Mesenchymal stem cell (in vitro differentiated cells and primary cell): ENCODE results near the gene RPS28.
A peak's percentile ranks its signal among the peaks of the same experiment; 100 is the strongest.

Experiments
- DNase-seq: peaks from one replicate; pipeline ENCODE4 v3.0.0-alpha.2; 2013
- H2AFZ ChIP-seq: one replicate; pipeline ENCODE4 v1.6.1; 2013; ENCODE audit warnings: low read depth, mild to moderate bottlenecking, control low read depth, inconsistent platforms, low read length, moderate library complexity
- H2AK5ac ChIP-seq: 2 replicates; pipeline ENCODE4 v1.6.1; 2013; ENCODE audit warnings: low read length, moderate library complexity, mild to moderate bottlenecking, inconsistent platforms; ENCODE audit not compliant: severe bottlenecking
- H2BK120ac ChIP-seq: one replicate; pipeline ENCODE4 v1.6.1; 2013; ENCODE audit warnings: low read depth, mild to moderate bottlenecking, inconsistent platforms, low read length, moderate library complexity
- H2BK12ac ChIP-seq, 2 experiments: one replicate each; pipeline ENCODE4 v1.6.1; 2013; ENCODE audit warnings: inconsistent platforms in 2 of 2, low read length in 2 of 2, mild to moderate bottlenecking in 2 of 2, moderate library complexity in 2 of 2, control low read depth in 1 of 2
- H2BK15ac ChIP-seq: one replicate; pipeline ENCODE4 v1.6.1; 2013; ENCODE audit warnings: mild to moderate bottlenecking, low read depth, inconsistent platforms; ENCODE audit not compliant: poor library complexity, severe bottlenecking
- H2BK5ac ChIP-seq: 2 replicates; pipeline ENCODE4 v1.6.1; 2013; ENCODE audit warnings: low read depth, mild to moderate bottlenecking, low read length, control low read depth, inconsistent platforms; ENCODE audit not compliant: poor library complexity, severe bottlenecking
- H3K14ac ChIP-seq, 2 experiments: one replicate each; pipeline ENCODE4 v1.6.1; 2013; ENCODE audit warnings: inconsistent platforms in 2 of 2, low read length in 2 of 2, control low read depth in 1 of 2, mild to moderate bottlenecking in 1 of 2, moderate library complexity in 1 of 2
- H3K18ac ChIP-seq, 2 experiments: one replicate each; pipeline ENCODE4 v1.6.1; 2013; ENCODE audit warnings: inconsistent platforms in 2 of 2, low read length in 2 of 2, control low read depth in 1 of 2, low read depth in 1 of 2, mild to moderate bottlenecking in 1 of 2
- H3K23ac ChIP-seq, 2 experiments: one replicate each; pipeline ENCODE4 v1.6.1; 2013; ENCODE audit warnings: inconsistent platforms in 2 of 2, low read length in 2 of 2, mild to moderate bottlenecking in 2 of 2, moderate library complexity in 2 of 2, control low read depth in 1 of 2
- H3K27ac ChIP-seq: 2 replicates; pipeline ENCODE4 v1.5.1; 2013; ENCODE audit warnings: mild to moderate bottlenecking, moderate library complexity, low read length, control low read depth, inconsistent platforms; ENCODE audit not compliant: poor library complexity, severe bottlenecking
- H3K27me3 ChIP-seq, 2 experiments: 2 replicates each; pipeline versions ENCODE4 v1.6.1 to v1.7.0; 2013; ENCODE audit warnings: low read length in 2 of 2, mild to moderate bottlenecking in 2 of 2, moderate library complexity in 2 of 2, control low read depth in 1 of 2, inconsistent platforms in 1 of 2; ENCODE audit not compliant: control insufficient read depth in 1 of 2, insufficient read depth in 1 of 2
- H3K36me3 ChIP-seq, 2 experiments: 2 replicates each; pipeline versions ENCODE4 v1.6.1 to v1.7.0; 2013; ENCODE audit warnings: low read length in 2 of 2, control low read depth in 1 of 2, inconsistent platforms in 1 of 2, low read depth in 1 of 2, mild to moderate bottlenecking in 1 of 2; ENCODE audit not compliant: insufficient read depth in 2 of 2, control insufficient read depth in 1 of 2
- H3K4ac ChIP-seq, 2 experiments: one replicate each; pipeline ENCODE4 v1.6.1; 2013; ENCODE audit warnings: inconsistent platforms in 2 of 2, low read length in 2 of 2, mild to moderate bottlenecking in 2 of 2, moderate library complexity in 2 of 2, control low read depth in 1 of 2, low read depth in 1 of 2
- H3K4me1 ChIP-seq: 2 replicates; pipeline ENCODE4 v1.6.1; 2013; ENCODE audit warnings: low read depth, low read length, control low read depth; ENCODE audit not compliant: control insufficient read depth, insufficient read depth
- H3K4me2 ChIP-seq: 2 replicates; pipeline ENCODE4 v1.6.1; 2013; ENCODE audit warnings: low read length, mild to moderate bottlenecking, inconsistent platforms; ENCODE audit not compliant: poor library complexity, severe bottlenecking
- H3K4me3 ChIP-seq, 2 experiments: 2 replicates each; pipeline versions ENCODE4 v1.5.1 to v1.7.0; 2013; ENCODE audit warnings: low read length in 2 of 2, mild to moderate bottlenecking in 2 of 2, control low read depth in 1 of 2, low read depth in 1 of 2; ENCODE audit not compliant: insufficient read depth in 1 of 2
- H3K79me1 ChIP-seq: replicated peaks from 2 replicates; pipeline ENCODE4 v1.6.1; 2013; ENCODE audit warnings: mild to moderate bottlenecking, control low read depth, low read length, inconsistent platforms; ENCODE audit not compliant: poor library complexity, severe bottlenecking
- H3K9ac ChIP-seq: 2 replicates; pipeline ENCODE4 v1.7.0; 2013; ENCODE audit warnings: mild to moderate bottlenecking, low read length, moderate library complexity
- H3K9me3 ChIP-seq: 2 replicates; pipeline ENCODE4 v1.7.0; 2013; ENCODE audit warnings: mild to moderate bottlenecking, low read length; ENCODE audit not compliant: control insufficient read depth
- H4K8ac ChIP-seq: one replicate; pipeline ENCODE4 v1.6.1; 2013; ENCODE audit warnings: inconsistent platforms, mild to moderate bottlenecking, low read length, moderate library complexity
- H4K91ac ChIP-seq: one replicate; pipeline ENCODE4 v1.6.1; 2013; ENCODE audit warnings: mild to moderate bottlenecking, low read length, inconsistent platforms
- WGBS: methylation state at CpG from one replicate; pipeline ENCODE4 v1.1.7; 2013; ENCODE audit warnings: mixed read lengths; 5-methylcytosine and 5-hydroxymethylcytosine counted together

RPS28 gene

DNA sequence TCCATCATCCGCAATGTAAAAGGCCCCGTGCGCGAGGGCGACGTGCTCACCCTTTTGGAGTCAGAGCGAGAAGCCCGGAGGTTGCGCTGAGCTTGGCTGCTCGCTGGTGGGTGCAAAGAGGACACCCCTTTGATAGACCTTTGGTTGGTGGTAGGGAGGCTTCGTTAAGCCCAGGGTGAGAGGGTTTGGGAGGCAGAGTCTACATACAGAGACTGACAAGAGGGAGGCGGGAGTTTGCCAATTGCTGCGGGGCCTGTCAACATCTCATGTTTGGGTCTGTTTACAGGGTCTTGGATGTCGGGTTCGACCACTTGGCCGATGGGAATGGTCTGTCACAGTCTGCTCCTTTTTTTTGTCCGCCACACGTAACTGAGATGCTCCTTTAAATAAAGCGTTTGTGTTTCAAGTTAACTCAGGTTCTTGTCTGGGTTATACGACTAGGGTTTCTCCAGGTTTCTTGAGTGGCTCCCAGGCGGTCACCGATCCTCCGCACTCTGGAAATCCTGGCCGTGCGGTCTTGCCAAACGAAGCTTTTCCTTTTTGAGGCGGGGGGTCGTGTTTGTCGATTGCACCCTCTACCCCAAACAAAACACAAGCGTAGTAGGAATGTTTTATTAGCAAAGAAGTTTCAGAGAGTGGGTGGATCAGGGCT lies 816 bp downstream of the RPS28 start:
- Histone ChIP-seq H2BK120ac (no peak overlapping the region), H2BK5ac (no peak overlapping the region), H3K4me1 (peaks cover 18% of the 10 kb centered on the region), H3K9me3 (peaks cover 5% of the 10 kb centered on the region), H3K18ac (peak overlapping the region in 1 of 2 experiments; percentile 76), H3K4ac (peak overlapping the region in 1 of 2 experiments; percentile 5), H2BK12ac (no peak overlapping the region), H2BK15ac (no peak overlapping the region), H3K36me3 (peaks cover 22 to 26% of the 10 kb centered on the region in 2 experiments), H3K4me2 (peak overlapping the region; percentile 32), H3K27ac (no peak overlapping the region), H3K23ac (no peak overlapping the region), H3K9ac (peak overlapping the region; percentile 99), H4K8ac (peak overlapping the region; percentile 12), H2AFZ (no peak overlapping the region), H3K79me1 (peaks cover 7% of the 10 kb centered on the region), H4K91ac (no peak overlapping the region), H3K14ac (peak overlapping the region in 1 of 2 experiments; percentile 4), H3K4me3 (peak overlapping the region; percentile 76 to 98), H2AK5ac (no peak overlapping the region), H3K27me3 (no peaks in the 10 kb centered on the region)
- WGBS, result 21% methylated on average over 24 of the region's 30 CpGs
- peak; percentile 18 for DNase-seq

DNA sequence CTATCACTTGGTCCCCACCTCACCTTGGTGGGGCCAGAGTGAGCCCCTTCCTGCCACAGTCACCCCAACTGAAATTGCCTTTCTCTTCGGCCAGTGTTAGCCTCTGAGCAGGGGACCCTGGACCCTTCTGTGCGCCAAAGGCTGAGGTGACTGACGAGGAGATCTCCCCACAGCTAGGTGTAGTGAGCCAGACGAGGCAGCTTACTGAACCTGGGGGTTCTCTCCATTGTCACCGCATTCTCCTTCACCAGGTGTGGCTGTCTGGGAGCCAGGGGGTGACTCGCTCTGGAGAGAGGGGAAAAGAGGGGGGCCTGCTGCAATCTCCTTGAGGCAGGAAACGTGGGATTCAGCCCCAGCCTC lies 1.3 kb downstream of the RPS28 start:
- H3K14ac ChIP-seq, result no peak overlapping the region
- H3K4ac ChIP-seq, result no peak overlapping the region
- H3K4me2 ChIP-seq, result peak overlapping the region; percentile 32
- no peak overlapping the region for H2BK15ac ChIP-seq
- H3K79me1 ChIP-seq, result peaks cover 5% of the 10 kb centered on the region
- H3K18ac ChIP-seq, result no peak overlapping the region
- H3K9ac ChIP-seq, result peak overlapping the region; percentile 99
- H2BK120ac ChIP-seq, result no peak overlapping the region
- peaks cover 21 to 22% of the 10 kb centered on the region in 2 experiments for H3K36me3 ChIP-seq
- H3K9me3 ChIP-seq, result peaks cover 6% of the 10 kb centered on the region
- H2BK5ac ChIP-seq, result no peak overlapping the region
- no peak overlapping the region for H2BK12ac ChIP-seq
- H3K4me1 ChIP-seq, result peaks cover 18% of the 10 kb centered on the region
- no peak overlapping the region for H3K23ac ChIP-seq
- no peak for DNase-seq
- H3K27ac ChIP-seq, result no peak overlapping the region
- peaks cover 0 to under 1% of the 10 kb centered on the region in 2 experiments for H3K27me3 ChIP-seq
- no peak overlapping the region for H2AFZ ChIP-seq
- H4K91ac ChIP-seq, result no peak overlapping the region
- no peak overlapping the region for H2AK5ac ChIP-seq
- WGBS, result 81% methylated on average over 7 of the region's 7 CpGs
- H3K4me3 ChIP-seq, result peak overlapping the region; percentile 1 to 98
- no peak overlapping the region for H4K8ac ChIP-seq

DNA sequence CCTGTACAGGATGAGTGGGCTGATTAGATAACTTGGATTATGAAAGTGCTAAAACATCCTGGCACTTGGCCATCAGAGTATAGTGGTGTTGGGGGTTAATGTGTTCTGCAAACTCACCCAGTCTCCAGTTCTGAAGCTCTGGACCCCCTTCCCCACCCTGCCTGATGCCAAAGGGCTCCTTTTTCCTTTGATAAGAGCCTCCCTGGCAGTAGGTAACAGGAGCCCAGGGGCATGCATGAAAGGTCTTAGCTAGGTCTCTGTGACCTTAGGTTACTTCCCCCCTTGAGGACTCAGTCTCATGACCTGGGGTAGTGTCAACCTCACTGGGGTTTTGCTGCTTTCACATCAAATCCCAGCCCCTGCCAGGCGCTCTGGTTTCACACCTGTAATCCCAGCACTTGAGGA lies 2.5 kb downstream of the RPS28 start:
- no peak overlapping the region for H2BK15ac ChIP-seq
- peaks cover 0 to 9% of the 10 kb centered on the region in 2 experiments for H3K27me3 ChIP-seq
- H3K4me3 ChIP-seq, result no peak overlapping the region
- no peak overlapping the region for H3K27ac ChIP-seq
- H3K18ac ChIP-seq, result no peak overlapping the region
- H4K91ac ChIP-seq, result no peak overlapping the region
- H4K8ac ChIP-seq, result no peak overlapping the region
- peaks cover 21 to 22% of the 10 kb centered on the region in 2 experiments for H3K36me3 ChIP-seq
- no peak overlapping the region for H3K9ac ChIP-seq
- H3K9me3 ChIP-seq, result peaks cover 6% of the 10 kb centered on the region
- no peak overlapping the region for H2BK12ac ChIP-seq
- no peak overlapping the region for H2BK5ac ChIP-seq
- no peak overlapping the region for H2AFZ ChIP-seq
- no peak overlapping the region for H3K4me2 ChIP-seq
- H3K4ac ChIP-seq, result no peak overlapping the region
- H3K4me1 ChIP-seq, result peaks cover 19% of the 10 kb centered on the region
- DNase-seq, result no peak
- no peak overlapping the region for H3K23ac ChIP-seq
- H2AK5ac ChIP-seq, result no peak overlapping the region
- peaks cover 4% of the 10 kb centered on the region for H3K79me1 ChIP-seq
- 96% methylated on average over 1 of the region's 1 CpG for WGBS
- no peak overlapping the region for H3K14ac ChIP-seq
- H2BK120ac ChIP-seq, result no peak overlapping the region

DNA sequence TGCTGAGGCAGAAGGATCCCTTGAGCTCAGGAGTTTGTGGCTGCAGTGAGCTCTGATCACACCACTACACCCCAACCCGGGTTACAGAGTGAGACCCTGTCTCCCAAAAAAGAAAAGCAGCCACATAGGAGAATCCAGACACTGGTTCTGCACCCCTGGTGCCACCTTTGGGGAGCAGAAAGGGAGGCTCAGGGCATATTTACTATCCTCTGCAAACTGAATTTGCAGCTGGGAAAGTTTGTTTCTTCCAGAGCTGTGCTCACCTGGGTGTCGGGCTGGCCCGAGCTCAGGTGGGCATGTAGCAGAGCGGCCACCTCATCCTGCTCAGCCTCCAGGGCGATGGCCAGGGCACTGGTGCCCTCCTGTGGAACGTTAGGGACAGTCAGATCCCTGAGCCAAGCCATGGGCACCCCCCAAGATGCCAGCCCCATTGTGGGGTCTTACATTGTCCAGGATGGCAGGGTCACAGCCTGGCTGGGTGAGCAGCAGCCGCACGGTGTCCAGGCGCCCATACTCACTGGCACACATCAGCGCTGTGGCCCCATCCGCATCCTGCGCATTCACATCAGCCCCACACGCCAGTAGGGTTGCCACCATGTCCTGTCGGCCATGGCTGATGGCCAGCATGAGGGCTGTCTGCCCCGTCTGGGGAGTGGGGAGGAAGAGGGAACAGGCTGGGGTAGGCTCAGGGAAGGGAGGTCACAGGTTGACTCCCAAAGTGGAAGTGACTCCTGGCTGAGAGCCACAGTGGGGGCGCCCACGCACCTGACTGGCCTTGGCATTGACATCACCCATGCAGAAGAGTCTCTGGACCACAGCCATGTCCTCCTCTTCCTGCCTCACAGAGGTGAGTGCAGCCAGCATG lies 3.1 kb downstream of the RPS28 start:
- Histone ChIP-seq H2BK12ac (no peak overlapping the region), H3K4ac (no peak overlapping the region), H3K79me1 (peaks cover 2% of the 10 kb centered on the region), H3K9ac (no peak overlapping the region), H3K9me3 (peaks cover 6% of the 10 kb centered on the region), H3K23ac (no peak overlapping the region), H4K8ac (no peak overlapping the region), H2BK5ac (no peak overlapping the region), H2AFZ (no peak overlapping the region), H3K14ac (no peak overlapping the region), H2BK15ac (no peak overlapping the region), H3K27ac (no peak overlapping the region), H3K18ac (no peak overlapping the region), H3K36me3 (peaks cover 21 to 22% of the 10 kb centered on the region in 2 experiments), H3K4me3 (no peak overlapping the region), H2BK120ac (no peak overlapping the region), H4K91ac (peak overlapping the region; percentile 12), H3K4me1 (peaks cover 19% of the 10 kb centered on the region), H2AK5ac (no peak overlapping the region), H3K4me2 (no peak overlapping the region), H3K27me3 (peaks cover 0 to 9% of the 10 kb centered on the region in 2 experiments)
- no peak for DNase-seq
- WGBS, result 88% methylated on average over 15 of the region's 17 CpGs
